ENCODE results near the gene GNG14. TPM values are rescaled to one million over a fixed set of nuclear protein-coding genes. Genes with fewer than 3 reads are reported as not detected.

GNG14 gene
- total RNA-seq, 1 donor from 2014 or later: not detected

GRCh38 chr19:12665281-12665573 lies 22.6 kb upstream of the GNG14 start:
- no peaks in the 10 kb centered on the region for H3K27me3 ChIP-seq (ENCODE audit: control insufficient read depth, insufficient read depth, low read length)
- no peak for DNase-seq (ENCODE audit: low read depth)
- H3K4me3 ChIP-seq (ENCODE audit: low read depth, low read length): no peak overlapping the region
- no peak for TF ChIP-seq CTCF (IDR thresholded peaks at IDR 0.05; ENCODE audit: insufficient read depth, low read length, poor library complexity, severe bottlenecking)
- peaks cover 4% of the 10 kb centered on the region for H3K36me3 ChIP-seq (ENCODE audit: control insufficient read depth, insufficient read depth, low read length)

- DNase-seq (ENCODE audit: low read depth): no peak
- TF ChIP-seq CTCF (IDR thresholded peaks at IDR 0.05; ENCODE audit: insufficient read depth, low read length, poor library complexity, severe bottlenecking): no peak
- Histone ChIP-seq H3K36me3 (ENCODE audit: control insufficient read depth, insufficient read depth, low read length) (peaks cover 4% of the 10 kb centered on the region), H3K27me3 (ENCODE audit: control insufficient read depth, insufficient read depth, low read length) (no peaks in the 10 kb centered on the region), H3K4me3 (ENCODE audit: low read depth, low read length) (peak overlapping the region; percentile 82)
Observed at GRCh38 chr19:12665671-12666264, 22.0 kb upstream of the GNG14 start.

- no peak for DNase-seq (ENCODE audit: low read depth)
- Histone ChIP-seq H3K36me3 (ENCODE audit: control insufficient read depth, insufficient read depth, low read length) (peaks cover 4% of the 10 kb centered on the region), H3K4me3 (ENCODE audit: low read depth, low read length) (peak within 1 kb of the TSS; percentile 82), H3K27me3 (ENCODE audit: control insufficient read depth, insufficient read depth, low read length) (no peaks in the 10 kb centered on the region)
- no peak for TF ChIP-seq CTCF (IDR thresholded peaks at IDR 0.05; ENCODE audit: insufficient read depth, low read length, poor library complexity, severe bottlenecking)
Observed at GRCh38 chr19:12666265-12667048, 21.3 kb upstream of the GNG14 start, which contains the start of the genes MAN2B1 and WDR83. TSS of gene MAN2B1 (minus strand) at chr19:12666742. CDS start at chr19:12666701, 41 bp downstream. TSS of gene WDR83 (plus strand) at chr19:12666807. CDS start at chr19:12669791, 2,984 bp downstream.

DNA sequence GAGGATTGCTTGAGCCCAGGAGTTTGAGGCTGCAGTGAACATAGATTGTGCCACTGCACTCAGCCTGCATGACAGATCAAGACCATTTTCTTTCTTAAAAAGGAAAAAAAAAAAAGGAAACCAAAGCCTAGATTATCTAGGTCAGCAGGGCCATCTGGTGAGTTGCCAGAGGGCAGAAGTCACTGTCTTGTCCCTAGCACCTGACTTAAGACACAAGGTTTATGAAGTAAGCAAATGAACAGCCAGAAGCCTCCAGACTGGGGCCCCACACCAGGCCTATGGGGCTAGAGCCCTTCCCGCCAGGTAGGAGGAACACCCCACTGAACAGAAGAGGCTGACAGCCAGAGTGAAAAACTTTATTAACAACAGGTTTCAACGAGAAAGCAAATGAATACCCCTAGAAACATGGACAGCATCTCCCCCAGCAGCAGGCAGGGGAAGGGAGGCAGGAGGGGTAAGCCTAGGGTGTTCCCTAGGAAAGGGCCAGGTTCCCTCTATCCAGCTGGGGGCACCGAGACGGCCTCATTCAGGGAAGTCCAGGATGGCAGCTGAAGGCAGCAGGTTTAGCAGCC lies 20.0 kb upstream of the GNG14 start:
- TF ChIP-seq CTCF (IDR thresholded peaks at IDR 0.05; ENCODE audit: insufficient read depth, low read length, poor library complexity, severe bottlenecking): no peak
- Histone ChIP-seq H3K27me3 (ENCODE audit: control insufficient read depth, insufficient read depth, low read length) (no peaks in the 10 kb centered on the region), H3K36me3 (ENCODE audit: control insufficient read depth, insufficient read depth, low read length) (peaks cover 4% of the 10 kb centered on the region), H3K4me3 (ENCODE audit: low read depth, low read length) (no peak overlapping the region)
- no peak for DNase-seq (ENCODE audit: low read depth)

- H3K27me3 ChIP-seq (ENCODE audit: control insufficient read depth, insufficient read depth, low read length): no peaks in the 10 kb centered on the region
- DNase-seq (ENCODE audit: low read depth): no peak
- H3K36me3 ChIP-seq (ENCODE audit: control insufficient read depth, insufficient read depth, low read length): peaks cover 4% of the 10 kb centered on the region
- TF ChIP-seq CTCF (IDR thresholded peaks at IDR 0.05; ENCODE audit: insufficient read depth, low read length, poor library complexity, severe bottlenecking): no peak
- peak overlapping the region; percentile 71 for H3K4me3 ChIP-seq (ENCODE audit: low read depth, low read length)
Observed at GRCh38 chr19:12668346-12668745, 19.5 kb upstream of the GNG14 start.

All from kidney epithelial cell (primary cell).